Prostate gland (tissue), 2 donors: ENCODE measurements around the gene STRIP1. TPM values are rescaled to one million over a fixed set of nuclear protein-coding genes. Genes with fewer than 3 reads are reported as not detected.
A peak's percentile ranks its signal among the peaks of the same experiment; 100 is the strongest.

ENCODE experiments used
- DNase-seq: peaks from one replicate; pipeline ENCODE4 v3.0.0-alpha.2; 2019; ENCODE audit warnings: low spot score
- H3K27ac ChIP-seq, 2 donors: fragments of 200-600 bp; sonication (generic); 2 replicates each; pipeline ENCODE4 v1.5.1; 2017 to 2019
- H3K27me3 ChIP-seq: fragments of 200-600 bp; sonication (generic); replicated peaks from 2 replicates; pipeline ENCODE4 v1.5.1; 2019; ENCODE audit not compliant: insufficient read depth
- H3K36me3 ChIP-seq, 2 donors: fragments of 200-600 bp; sonication (generic); 1 replicate in 1 of 2; 2 replicates in 1 of 2; pipeline versions ENCODE4 v1.5.1 to v1.8.1; 2017 to 2019
- H3K4me1 ChIP-seq: fragments of 200-600 bp; sonication (generic); replicated peaks from 2 replicates; pipeline ENCODE4 v1.5.1; 2019
- H3K4me3 ChIP-seq, 2 donors: fragments of 200-600 bp; sonication (generic); 2 replicates each; pipeline ENCODE4 v1.5.1; 2017 to 2019
- H3K9me3 ChIP-seq: fragments of 200-600 bp; sonication (generic); 2 replicates; pipeline ENCODE4 v1.5.1; 2017
- CTCF ChIP-seq, 4 experiments: fragments of 200-600 bp in 2 of 4; fragments of 450-650 bp in 2 of 4; sonication (generic) in 2 of 4; IDR thresholded peaks; 1 replicate in 3 of 4; 2 replicates in 1 of 4; pipeline ENCODE4 v1.5.1; 2016 to 2019; ENCODE audit warnings: antibody characterized with exemption in 4 of 4, mild to moderate bottlenecking in 2 of 4, moderate library complexity in 2 of 4
- POLR2A ChIP-seq: fragments of 450-650 bp; IDR thresholded peaks from one replicate; pipeline ENCODE4 v1.6.1; 2016; ENCODE audit warnings: antibody characterized with exemption, mild to moderate bottlenecking
- POLR2AphosphoS5 ChIP-seq: sonication (generic); formaldehyde crosslinking; IDR thresholded peaks from one replicate; pipeline ENCODE4 v1.6.1; 2017; ENCODE audit warnings: antibody characterized with exemption
- WGBS: methylation state at CpG from one replicate; pipeline ENCODE4 v1.1.5; 2018; 5-methylcytosine and 5-hydroxymethylcytosine counted together
- intact Hi-C: fragments of 100-400 bp; cut with DNase I; formaldehyde crosslinking; loops from one replicate; pipeline ENCODE4 v1.14.2; 2022
- total RNA-seq, 2 donors: library from RNA; depleted of rRNA; stranded (reverse); fragments of >200 nt; gene quantifications; one replicate each; pipeline ENCODE4 v1.1.0, GENCODE V29; 2016

Gene STRIP1
- total RNA-seq, 2 donors from 2014 or later, result 36.8 to 73.2 TPM

GRCh38 chr1:110084227-110085078 is 50.0 kb downstream of the STRIP1 start:
- whole genome bisulfite sequencing, result 6% methylated on average over 63 of the region's 72 CpGs
- Histone ChIP-seq H3K27ac (peak overlapping the region; percentile 59 to 64), H3K4me3 (peak overlapping the region; percentile 37), H3K36me3 (no peaks in the 10 kb centered on the region), H3K9me3 (no peaks in the 10 kb centered on the region), H3K4me1 (no peaks in the 10 kb centered on the region), H3K27me3 (no peaks in the 10 kb centered on the region)
- intact Hi-C loops, result no loop called here
- peak; percentile 24 for DNase-seq
- TF ChIP-seq POLR2A (no peak), POLR2AphosphoS5 (peak; percentile 32), CTCF (IDR thresholded peaks at IDR 0.05) (peak in 1 of 4 experiments; percentile 4)

- intact Hi-C loops, result no loop called here
- H3K4me1 ChIP-seq, result no peaks in the 10 kb centered on the region
- DNase-seq, result no peak
- TF ChIP-seq CTCF (IDR thresholded peaks at IDR 0.05) (no peak), POLR2A (no peak), POLR2AphosphoS5 (no peak)
- H3K27me3 ChIP-seq, result no peaks in the 10 kb centered on the region
- H3K27ac ChIP-seq, result no peak overlapping the region
- no peaks in the 10 kb centered on the region for H3K9me3 ChIP-seq
- H3K36me3 ChIP-seq, result no peaks in the 10 kb centered on the region
- no peak overlapping the region for H3K4me3 ChIP-seq
- 81% methylated on average over 5 of the region's 5 CpGs for WGBS
These were observed 51.2 kb downstream of the STRIP1 start for GRCh38 chr1:110085671-110086070.

GRCh38 chr1:110086961-110087360 is 52.5 kb downstream of the STRIP1 start:
- 85% methylated on average over 4 of the region's 4 CpGs for WGBS
- Histone ChIP-seq H3K4me1 (no peaks in the 10 kb centered on the region), H3K27me3 (no peaks in the 10 kb centered on the region), H3K36me3 (no peaks in the 10 kb centered on the region), H3K9me3 (no peaks in the 10 kb centered on the region), H3K4me3 (no peak overlapping the region), H3K27ac (no peak overlapping the region)
- DNase-seq, result no peak
- intact Hi-C loops, result no loop called here
- TF ChIP-seq CTCF (IDR thresholded peaks at IDR 0.05) (no peak), POLR2AphosphoS5 (no peak), POLR2A (no peak)

- H3K27me3 ChIP-seq, result no peaks in the 10 kb centered on the region
- intact Hi-C loops, result no loop called here
- no peaks in the 10 kb centered on the region for H3K9me3 ChIP-seq
- no peak overlapping the region for H3K27ac ChIP-seq
- H3K4me3 ChIP-seq, result no peak overlapping the region
- peak; percentile 43 for DNase-seq
- H3K4me1 ChIP-seq, result no peaks in the 10 kb centered on the region
- TF ChIP-seq CTCF (IDR thresholded peaks at IDR 0.05) (peak; percentile 40 to 62 (median 51)), POLR2AphosphoS5 (no peak)
- no peaks in the 10 kb centered on the region for H3K36me3 ChIP-seq
- WGBS, result 54% methylated on average over 15 of the region's 15 CpGs
These were observed 53.7 kb downstream of the STRIP1 start for GRCh38 chr1:110087812-110088738.
